ENCODE measurements around the gene CIRBP.

CIRBP gene

GRCh38 chr19:1310853-1311180 lies 41.7 kb downstream of the CIRBP start:
- no peaks in the 10 kb centered on the region for H3K79me2 ChIP-seq (ENCODE audit: control insufficient read depth, low read length)
- H3K4me2 ChIP-seq (ENCODE audit: low read length): no peak overlapping the region
- H3K36me3 ChIP-seq (ENCODE audit: control insufficient read depth, low read length): no peaks in the 10 kb centered on the region
- H3K9me2 ChIP-seq (replicated peaks; ENCODE audit: control insufficient read depth, low read length): no peaks in the 10 kb centered on the region
- no peak overlapping the region for H3K4me3 ChIP-seq (ENCODE audit: low read length)
- no peaks in the 10 kb centered on the region for H4K20me1 ChIP-seq (ENCODE audit: control insufficient read depth, insufficient read depth, low read depth, low read length)
- H3F3A ChIP-seq (ENCODE audit: control insufficient read depth, insufficient read depth): no peaks in the 10 kb centered on the region
- TF ChIP-seq CTCF (IDR thresholded peaks at IDR 0.05; ENCODE audit: low read depth, low read length, poor library complexity, severe bottlenecking) (no peak), EZH2phosphoT487 (IDR thresholded peaks at IDR 0.05; ENCODE audit: borderline replicate concordance, low read length) (no peak)
- no peak overlapping the region for H3K27ac ChIP-seq (ENCODE audit: low read depth, low read length)
- H3K4me1 ChIP-seq (ENCODE audit: control insufficient read depth, low read length): peaks cover 4% of the 10 kb centered on the region; the same call in 1 of the 2 replicates
- peaks cover 7% of the 10 kb centered on the region for H3K27me3 ChIP-seq (ENCODE audit: control insufficient read depth, low read length)
- H3K9me3 ChIP-seq (ENCODE audit: control insufficient read depth, insufficient read depth, low read length): no peaks in the 10 kb centered on the region

GRCh38 chr19:1311543-1312091 lies 42.5 kb downstream of the CIRBP start:
- H3K4me3 ChIP-seq (ENCODE audit: low read length): no peak overlapping the region
- TF ChIP-seq EZH2phosphoT487 (IDR thresholded peaks at IDR 0.05; ENCODE audit: borderline replicate concordance, low read length) (no peak), CTCF (IDR thresholded peaks at IDR 0.05; ENCODE audit: low read depth, low read length, poor library complexity, severe bottlenecking) (no peak)
- no peak overlapping the region for H3K4me2 ChIP-seq (ENCODE audit: low read length)
- H3F3A ChIP-seq (ENCODE audit: control insufficient read depth, insufficient read depth): no peaks in the 10 kb centered on the region
- no peak overlapping the region for H3K27ac ChIP-seq (ENCODE audit: low read depth, low read length)
- H4K20me1 ChIP-seq (ENCODE audit: control insufficient read depth, insufficient read depth, low read depth, low read length): no peaks in the 10 kb centered on the region
- peaks cover 4% of the 10 kb centered on the region; the same call in 1 of the 2 replicates for H3K4me1 ChIP-seq (ENCODE audit: control insufficient read depth, low read length)
- no peaks in the 10 kb centered on the region for H3K79me2 ChIP-seq (ENCODE audit: control insufficient read depth, low read length)
- peaks cover 15% of the 10 kb centered on the region for H3K27me3 ChIP-seq (ENCODE audit: control insufficient read depth, low read length)
- no peaks in the 10 kb centered on the region for H3K9me2 ChIP-seq (replicated peaks; ENCODE audit: control insufficient read depth, low read length)
- no peaks in the 10 kb centered on the region for H3K36me3 ChIP-seq (ENCODE audit: control insufficient read depth, low read length)
- H3K9me3 ChIP-seq (ENCODE audit: control insufficient read depth, insufficient read depth, low read length): no peaks in the 10 kb centered on the region

GRCh38 chr19:1312767-1313694 lies 43.9 kb downstream of the CIRBP start:
- Histone ChIP-seq H3K4me1 (ENCODE audit: control insufficient read depth, low read length) (peaks cover 4% of the 10 kb centered on the region; the same call in 1 of the 2 replicates), H3K4me3 (ENCODE audit: low read length) (no peak overlapping the region), H3K9me2 (replicated peaks; ENCODE audit: control insufficient read depth, low read length) (no peaks in the 10 kb centered on the region), H3K27me3 (ENCODE audit: control insufficient read depth, low read length) (peaks cover 29% of the 10 kb centered on the region), H3K79me2 (ENCODE audit: control insufficient read depth, low read length) (no peaks in the 10 kb centered on the region), H3K27ac (ENCODE audit: low read depth, low read length) (no peak overlapping the region), H3K4me2 (ENCODE audit: low read length) (no peak overlapping the region), H3K9me3 (ENCODE audit: control insufficient read depth, insufficient read depth, low read length) (no peaks in the 10 kb centered on the region), H3F3A (ENCODE audit: control insufficient read depth, insufficient read depth) (no peaks in the 10 kb centered on the region), H4K20me1 (ENCODE audit: control insufficient read depth, insufficient read depth, low read depth, low read length) (no peaks in the 10 kb centered on the region), H3K36me3 (ENCODE audit: control insufficient read depth, low read length) (no peaks in the 10 kb centered on the region)
- no peak for TF ChIP-seq CTCF (IDR thresholded peaks at IDR 0.05; ENCODE audit: low read depth, low read length, poor library complexity, severe bottlenecking)
- no peak for TF ChIP-seq EZH2phosphoT487 (IDR thresholded peaks at IDR 0.05; ENCODE audit: borderline replicate concordance, low read length)

Data from DOHH2 (cell line).